GM21723 (cell line): ENCODE data around the gene KCNN3.
"Not testable (repeated sequence)": the region's sequence is repeated elsewhere in the genome, so short reads cannot be mapped to it uniquely, and the experiment has no call there.

Experiments
- ATAC-seq: cut with Tn5 transposase; IDR thresholded peaks from one replicate; pipeline ENCODE4 v1.9.1; 2021; ENCODE audit warnings: mild to moderate bottlenecking, moderate library complexity; ENCODE audit not compliant: unreplicated experiment

Gene KCNN3

GRCh38 chr1:154870115-154870571, at the start of gene KCNN3:
Gene KCNN3 (minus strand): TSS chr1:154870281. CDS start chr1:154869964, 317 bp downstream.
- peak; percentile 79 for ATAC-seq

DNA sequence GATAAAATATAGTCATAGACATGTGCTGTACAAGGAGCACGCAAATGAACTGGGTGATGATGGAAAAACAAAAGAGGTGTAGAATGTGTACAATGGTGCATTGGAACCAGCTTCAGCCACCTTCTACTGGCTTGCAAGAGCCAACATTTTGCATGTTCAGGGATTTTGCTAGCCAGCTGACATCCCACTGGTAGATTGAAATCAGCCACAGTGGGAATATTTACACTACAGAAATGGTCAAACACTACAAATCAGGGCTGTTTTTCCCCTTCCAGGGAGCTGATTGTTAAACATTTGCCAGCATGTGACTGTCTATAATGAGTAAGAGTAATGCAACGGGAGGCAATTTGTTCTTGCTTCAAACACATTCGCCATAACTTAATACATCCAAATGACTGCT, 43.2 kb upstream of the KCNN3 start:
- ATAC-seq = no peak

DNA sequence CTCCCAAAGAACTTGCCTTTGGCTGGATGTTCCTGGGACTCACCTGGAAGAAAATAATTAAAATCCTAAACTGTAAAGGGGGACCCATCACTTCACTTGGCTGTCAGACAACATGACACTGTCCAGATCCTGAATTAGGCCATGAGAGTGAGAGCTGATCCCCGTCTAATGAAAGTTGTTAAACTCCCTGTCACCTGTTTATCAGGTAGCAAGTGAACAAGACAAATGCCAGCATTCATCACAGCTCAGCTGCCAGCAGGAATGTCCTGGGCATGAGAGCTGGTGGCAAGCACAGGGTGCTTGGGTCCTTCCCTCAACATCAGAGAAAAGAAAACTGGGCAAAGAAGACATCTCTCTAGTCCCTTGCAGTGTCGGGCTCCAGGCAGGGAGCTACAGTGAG, 42.7 kb upstream of the KCNN3 start:
- no peak for ATAC-seq

DNA sequence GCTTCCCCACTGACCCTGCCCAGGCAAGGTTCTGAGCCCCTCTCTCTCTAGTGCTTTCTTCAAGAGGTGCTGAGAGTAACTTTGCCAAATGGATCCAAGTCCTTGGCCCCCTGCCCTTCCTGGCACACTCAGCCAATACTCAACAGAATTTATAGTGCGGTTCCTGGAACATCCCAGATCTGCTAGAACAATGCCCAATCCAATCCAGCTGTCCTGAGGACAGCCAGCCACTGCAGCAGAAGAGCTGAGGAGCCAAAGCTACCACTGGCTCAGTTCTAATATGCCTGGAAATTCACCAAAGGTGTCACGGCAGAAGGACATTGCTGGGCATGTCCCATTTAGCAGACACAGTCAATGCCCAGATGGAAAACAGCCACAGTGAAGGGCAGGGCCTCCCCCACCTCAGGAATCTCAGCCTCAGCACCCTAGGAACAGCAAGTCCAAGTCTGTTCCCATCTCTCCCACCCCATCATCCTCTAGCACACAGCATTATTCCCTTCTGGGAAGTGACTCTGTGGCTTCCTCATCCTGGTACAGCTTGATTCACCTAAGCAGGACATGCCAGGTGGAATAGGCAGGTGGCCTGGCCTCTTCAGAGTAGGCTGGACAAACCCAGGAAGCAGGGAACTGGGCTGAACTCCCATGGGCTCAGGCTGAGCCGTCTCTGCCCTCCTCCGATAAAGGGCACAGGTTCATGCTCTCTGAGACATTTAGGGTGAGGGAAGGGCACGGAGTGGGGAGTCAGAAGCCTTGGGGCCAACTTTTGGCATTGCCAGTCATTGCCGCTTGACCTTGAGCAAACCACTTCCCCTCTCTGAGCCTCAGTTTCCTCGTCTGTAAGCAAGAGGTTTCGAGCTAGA, 41.8 kb upstream of the KCNN3 start:
- no peak for ATAC-seq

- no peak for ATAC-seq
Measured at GRCh38 chr1:154910851-154911250, 40.8 kb upstream of the KCNN3 start.

GRCh38 chr1:154908937-154909336, 38.9 kb upstream of the KCNN3 start:
- ATAC-seq = no peak

- not testable (repeated sequence) for ATAC-seq
Measured at GRCh38 chr1:154908129-154908528, 38.0 kb upstream of the KCNN3 start.

GRCh38 chr1:154906621-154907081, 36.6 kb upstream of the KCNN3 start:
- ATAC-seq = no peak

GRCh38 chr1:154902938-154903566, 33.0 kb upstream of the KCNN3 start:
- no peak for ATAC-seq

DNA sequence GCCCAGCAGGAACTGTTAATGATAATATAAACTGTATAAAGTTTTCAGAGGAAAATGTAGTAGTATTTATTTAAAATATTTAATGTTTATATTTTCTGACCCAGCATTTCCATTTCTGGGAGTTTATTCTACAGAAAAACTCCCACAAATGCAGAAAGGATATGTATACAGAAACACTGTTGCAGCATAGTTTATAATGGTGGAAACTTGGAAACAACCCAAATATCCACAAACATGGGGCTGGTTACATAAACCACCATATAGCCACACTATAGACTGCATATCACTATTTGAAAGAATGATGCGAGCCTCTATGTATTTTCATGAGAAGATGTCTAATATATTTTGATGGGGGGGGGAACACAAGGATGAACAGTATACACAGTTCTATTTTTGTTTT, 31.5 kb upstream of the KCNN3 start:
- ATAC-seq = no peak

DNA sequence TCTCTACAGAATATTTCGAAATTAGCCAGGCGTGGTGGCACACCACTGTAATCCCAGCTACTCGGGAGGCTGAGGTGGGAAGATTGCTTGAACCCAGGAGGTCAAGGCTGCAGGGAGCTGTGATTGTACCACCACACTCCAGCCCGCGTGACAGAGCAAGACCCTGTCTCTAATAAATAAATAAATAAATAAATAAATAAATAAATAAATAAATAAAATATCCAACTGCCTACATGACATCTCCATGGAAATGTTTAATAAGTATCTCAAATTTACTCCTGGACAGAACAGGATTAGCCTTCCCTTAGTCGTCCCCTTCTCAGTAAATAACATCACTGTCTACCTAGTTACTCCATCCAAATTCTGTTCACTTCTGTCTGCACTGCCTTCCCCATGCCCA, 29.0 kb upstream of the KCNN3 start:
- ATAC-seq = no peak

- no peak for ATAC-seq
Measured at GRCh38 chr1:154896771-154897286, 26.7 kb upstream of the KCNN3 start.

DNA sequence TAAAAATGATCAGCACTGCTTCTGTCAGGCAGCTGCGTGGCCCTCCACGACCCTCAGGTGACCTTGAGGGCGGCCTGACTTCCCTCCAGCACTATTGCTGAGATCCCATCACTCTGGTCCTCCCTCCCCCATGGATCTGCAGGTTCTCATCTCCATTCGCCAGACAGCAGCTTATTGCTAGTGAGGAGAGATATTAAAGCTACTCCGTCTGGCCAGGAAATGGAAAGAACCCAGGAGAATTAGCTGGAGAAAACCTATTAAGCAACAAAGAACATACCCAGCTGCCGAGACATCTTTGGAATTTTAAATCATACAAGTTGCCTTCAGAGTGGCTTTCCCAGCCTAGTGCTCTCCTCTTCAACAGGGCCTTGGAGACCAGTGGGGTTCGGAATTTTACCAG, 25.7 kb upstream of the KCNN3 start:
- ATAC-seq = no peak

DNA sequence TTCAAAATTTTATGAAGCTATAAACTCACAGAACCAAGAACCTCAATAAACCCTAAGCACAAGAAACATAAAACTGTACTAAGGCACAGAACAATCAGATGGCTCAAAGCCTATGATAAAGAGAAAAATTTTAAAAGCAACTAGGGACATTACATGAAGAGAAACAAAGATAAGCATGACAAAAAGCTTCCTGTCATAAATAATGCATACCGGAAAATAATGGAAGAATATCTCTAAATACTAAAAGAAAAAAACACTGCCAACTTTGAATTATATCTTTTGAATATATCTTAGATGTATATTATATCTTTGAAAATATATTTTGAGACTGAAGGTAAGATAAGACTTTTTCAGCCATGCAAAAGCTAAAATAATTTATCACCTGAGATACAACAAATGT, 21.4 kb upstream of the KCNN3 start:
- no peak for ATAC-seq

GRCh38 chr1:154888757-154889156, 18.7 kb upstream of the KCNN3 start:
- ATAC-seq = no peak

- no peak for ATAC-seq
Measured at GRCh38 chr1:154886281-154887015, 16.4 kb upstream of the KCNN3 start.

DNA sequence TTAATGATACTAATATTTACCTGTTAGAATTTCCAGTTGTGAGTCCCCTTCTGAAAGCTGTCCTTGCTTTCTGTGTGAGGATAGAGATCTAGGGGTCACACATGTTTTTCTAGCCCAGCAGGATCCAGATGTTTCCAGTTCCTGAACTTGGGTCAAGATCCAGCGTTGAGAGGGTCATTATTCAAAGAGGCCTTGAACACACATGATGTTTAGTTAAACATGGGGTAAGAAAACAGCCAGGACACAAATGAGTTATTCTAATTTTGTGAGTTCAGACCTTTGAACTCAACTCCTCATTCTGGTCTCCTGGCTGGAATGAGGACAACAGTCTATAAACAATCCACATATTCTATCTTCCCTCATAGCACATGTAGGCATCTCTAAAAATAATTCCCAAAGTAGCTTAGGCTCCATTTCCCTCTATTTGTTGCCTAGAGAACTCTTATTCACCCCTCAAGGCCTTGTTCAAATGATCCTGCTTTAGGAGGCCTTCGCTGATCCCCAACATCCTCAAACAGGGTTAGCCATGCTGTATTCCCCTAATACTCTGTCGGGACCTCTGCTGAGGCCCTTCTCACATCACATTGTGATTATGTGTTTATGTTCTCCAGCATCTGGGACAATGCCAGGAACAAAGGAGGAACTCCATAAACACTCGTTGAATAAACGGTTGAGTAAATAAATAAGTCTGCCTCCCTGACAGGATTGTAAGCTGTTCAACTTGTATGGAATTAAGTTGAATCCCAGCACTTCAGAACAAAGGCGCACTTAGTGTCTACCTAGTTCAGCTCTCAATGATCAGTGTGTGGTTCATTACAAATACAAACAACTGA, 15.0 kb upstream of the KCNN3 start:
- ATAC-seq = no peak

DNA sequence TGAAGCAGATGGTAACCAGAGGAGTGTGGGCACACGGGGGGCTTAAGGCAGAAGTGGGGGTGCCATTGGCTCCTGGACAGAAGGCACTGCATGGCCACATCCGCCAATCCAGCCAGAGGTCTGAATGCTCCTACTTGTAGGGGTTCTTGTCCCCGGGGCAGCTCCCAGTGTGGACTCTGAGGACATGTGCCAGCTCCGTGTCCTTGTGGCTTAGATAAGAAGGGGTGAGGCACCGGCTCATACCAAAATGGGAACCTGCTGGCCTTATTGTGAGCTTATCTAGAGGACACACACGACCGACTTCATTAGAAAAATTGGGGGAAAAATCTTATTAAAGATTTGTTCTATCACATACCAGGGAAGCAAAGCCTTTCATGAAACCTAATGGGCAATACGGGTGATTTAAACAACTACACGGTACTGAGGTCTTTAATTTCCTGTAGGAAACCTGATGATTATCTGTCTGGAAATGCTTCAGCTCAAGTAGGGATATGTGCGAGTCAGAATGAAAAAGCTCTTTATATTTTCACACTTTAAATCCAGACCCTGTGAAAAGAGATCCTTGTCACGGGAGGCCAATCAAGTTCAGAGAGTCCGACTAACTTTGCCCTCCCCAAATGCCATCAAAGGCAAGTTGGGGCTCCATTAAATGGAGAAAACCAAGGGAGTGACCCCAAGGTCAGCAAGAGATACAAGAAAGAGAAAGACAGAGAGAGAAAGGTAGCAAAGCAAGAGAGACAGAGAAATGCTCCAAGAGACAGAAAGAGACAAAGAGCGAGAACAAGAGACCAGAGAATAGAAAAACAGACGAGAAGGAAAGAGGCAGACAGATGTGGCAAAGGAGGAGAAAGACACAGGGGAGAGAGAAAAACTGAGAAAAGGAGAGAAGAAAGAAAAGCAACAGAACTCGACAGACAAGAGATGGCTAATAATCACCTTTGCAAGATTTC, 14.1 kb upstream of the KCNN3 start:
- ATAC-seq = no peak

GRCh38 chr1:154881820-154882535, 11.9 kb upstream of the KCNN3 start:
- ATAC-seq = no peak
